Measurements from ENCODE around the gene NKX3-2.
"Not testable (repeated sequence)": the region's sequence is repeated elsewhere in the genome, so short reads cannot be mapped to it uniquely, and the experiment has no call there.

NKX3-2 gene

DNA sequence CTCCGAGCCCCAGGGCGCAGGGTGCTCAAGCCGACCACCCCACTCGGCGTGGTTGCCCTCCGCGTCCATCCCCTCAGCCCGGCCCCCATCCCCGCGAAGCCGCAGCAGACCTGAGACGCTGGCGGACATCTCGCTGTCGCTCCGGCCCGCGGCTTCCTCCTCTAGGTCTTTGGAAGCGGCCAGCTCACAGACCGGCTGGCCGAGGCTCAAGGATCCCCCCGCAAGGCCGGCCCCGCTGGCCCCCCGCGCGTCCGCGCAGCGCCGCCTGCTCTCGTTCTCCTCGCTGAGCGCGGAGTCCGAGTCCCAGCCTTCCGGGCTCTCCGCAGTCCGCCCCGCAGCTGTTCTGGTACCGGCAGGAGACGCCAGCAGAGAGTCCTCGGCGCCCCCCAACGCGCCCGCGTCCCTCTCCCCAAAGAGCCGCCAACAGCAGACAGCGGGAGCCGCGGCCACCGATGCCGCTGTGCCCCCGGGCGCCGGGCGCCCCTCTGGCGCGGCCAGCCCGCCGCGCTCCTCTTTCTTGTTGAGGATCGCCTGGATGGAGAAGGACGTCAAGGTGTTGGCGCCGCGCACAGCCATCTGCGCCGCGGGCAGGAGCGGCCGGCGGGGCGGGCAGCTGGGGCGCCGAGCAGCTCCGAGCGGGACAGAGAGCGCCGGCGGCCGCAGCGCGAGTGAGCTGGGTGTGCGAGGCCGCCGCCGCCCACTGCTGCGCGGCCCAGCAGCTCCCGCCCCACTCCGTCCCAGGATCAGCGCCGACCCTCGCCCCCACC is at the start of gene NKX3-2:
Gene NKX3-2, minus strand, starts transcription at position 670 of the 767 bp plus-strand sequence. Its CDS starts 94 bp downstream, at position 576.
- DNase-seq: no peak

DNA sequence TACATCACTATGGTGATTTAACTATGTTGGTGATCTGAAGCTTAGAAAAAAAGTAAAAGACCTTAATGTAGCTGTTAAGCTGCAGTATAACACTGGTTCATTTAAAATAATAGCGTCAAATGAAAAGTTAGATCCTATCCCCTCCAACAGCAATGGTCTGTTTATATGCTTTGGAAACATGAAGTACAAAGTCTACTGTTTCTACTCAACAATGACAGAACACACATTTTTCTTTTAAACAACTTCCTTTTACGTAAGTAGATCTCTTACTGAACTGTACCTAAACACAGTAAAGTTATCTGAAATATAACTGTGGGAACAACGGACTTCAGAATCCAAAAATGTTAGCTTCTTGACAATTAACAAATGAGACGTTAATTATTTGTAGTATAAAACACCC is 47.9 kb upstream of the NKX3-2 start:
- DNase-seq: no peak

GRCh38 chr4:13590766-13591165 is 46.5 kb upstream of the NKX3-2 start:
- no peak for DNase-seq

DNA sequence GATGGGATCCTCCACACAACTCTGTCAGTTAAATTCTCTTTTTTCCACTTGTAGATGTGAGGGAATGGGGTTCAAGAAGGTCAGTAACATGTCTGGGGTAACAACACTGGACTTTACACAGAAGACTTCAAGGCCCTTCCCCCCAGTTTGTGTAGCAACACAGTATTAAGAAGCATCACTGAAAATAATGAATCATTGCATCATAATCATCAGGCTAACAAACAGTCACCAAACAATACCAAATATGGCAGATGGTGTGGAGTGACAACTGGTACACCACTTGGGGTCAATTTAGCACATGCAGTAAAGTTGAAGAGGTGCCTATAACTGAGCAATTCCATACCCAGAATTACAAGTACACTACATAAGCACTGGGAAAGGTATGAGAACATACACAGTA is 44.6 kb upstream of the NKX3-2 start:
- DNase-seq: no peak

DNA sequence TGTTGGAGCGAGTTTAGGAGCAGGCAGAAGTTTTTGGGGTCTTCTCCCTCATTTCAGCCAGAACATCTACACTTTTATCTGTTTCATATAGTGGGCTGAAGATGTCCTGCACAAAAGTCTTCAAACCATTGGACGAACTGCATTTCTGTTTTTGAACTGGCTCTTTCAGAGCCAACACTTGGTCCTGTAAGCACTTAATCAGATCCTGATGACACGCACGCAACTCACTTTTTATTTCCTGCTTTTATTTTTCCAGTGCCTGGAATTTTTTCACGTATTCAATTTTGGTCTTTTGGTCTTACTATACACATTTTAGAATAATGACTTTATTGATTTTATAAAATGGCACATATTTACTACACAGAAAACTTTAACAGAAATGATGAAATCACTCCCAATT is 40.2 kb upstream of the NKX3-2 start:
- DNase-seq: no peak

DNA sequence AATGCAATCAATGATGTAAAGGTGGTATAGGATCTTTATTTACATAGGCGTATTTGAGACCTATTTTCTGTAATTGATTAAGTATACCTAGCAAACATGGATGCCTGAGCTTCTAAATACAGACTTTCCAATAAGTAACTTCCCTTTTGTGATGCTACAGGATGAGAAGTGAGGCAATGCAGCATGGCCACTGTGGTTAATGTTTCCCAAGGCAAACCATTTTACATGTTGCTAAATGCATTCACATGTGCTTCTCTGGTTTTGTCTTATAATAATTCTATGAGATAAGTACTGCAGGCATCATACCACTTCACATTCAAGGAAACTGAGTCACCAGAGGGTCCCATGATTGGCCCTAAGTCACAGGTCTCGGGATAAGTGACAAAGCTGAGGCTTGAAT is 35.7 kb upstream of the NKX3-2 start:
- DNase-seq: no peak

DNA sequence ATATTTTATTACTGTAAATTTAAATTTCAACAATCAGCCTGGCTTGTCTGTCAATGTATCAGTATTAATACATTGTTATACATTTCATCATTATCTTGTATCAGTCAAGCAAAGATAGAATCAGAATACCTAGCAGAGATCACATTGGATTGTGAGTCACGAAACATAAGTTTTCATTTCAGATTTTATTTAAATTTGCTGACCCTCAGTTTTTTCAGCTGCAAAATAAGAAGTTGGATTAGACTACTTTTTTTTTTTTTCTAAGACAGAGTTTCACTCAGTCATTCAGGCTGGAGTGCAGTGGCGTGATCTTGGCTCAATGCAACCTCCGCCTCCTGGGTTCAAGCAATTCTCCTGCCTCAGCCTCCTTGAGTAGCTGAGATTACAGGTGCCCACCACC is 33.4 kb upstream of the NKX3-2 start:
- DNase-seq: no peak

DNA sequence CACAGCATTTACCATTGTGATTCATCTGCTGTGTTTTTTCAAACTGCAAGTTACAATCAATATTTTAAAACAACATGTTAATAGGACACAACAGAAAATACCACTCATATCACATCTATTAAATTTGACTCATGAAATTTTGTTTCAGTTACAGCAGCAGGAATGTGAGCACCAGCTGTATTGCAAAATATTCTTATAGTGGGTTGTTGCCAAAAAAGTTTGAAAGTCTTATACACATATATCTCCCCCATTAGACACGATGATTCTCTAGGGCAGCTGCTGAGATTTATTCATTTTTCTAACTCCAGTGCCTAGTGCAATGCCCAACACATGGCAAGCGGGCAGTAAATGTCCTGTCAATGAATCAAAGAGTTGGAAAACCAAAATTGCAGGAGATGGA is 26.6 kb upstream of the NKX3-2 start:
- DNase-seq: no peak

DNA sequence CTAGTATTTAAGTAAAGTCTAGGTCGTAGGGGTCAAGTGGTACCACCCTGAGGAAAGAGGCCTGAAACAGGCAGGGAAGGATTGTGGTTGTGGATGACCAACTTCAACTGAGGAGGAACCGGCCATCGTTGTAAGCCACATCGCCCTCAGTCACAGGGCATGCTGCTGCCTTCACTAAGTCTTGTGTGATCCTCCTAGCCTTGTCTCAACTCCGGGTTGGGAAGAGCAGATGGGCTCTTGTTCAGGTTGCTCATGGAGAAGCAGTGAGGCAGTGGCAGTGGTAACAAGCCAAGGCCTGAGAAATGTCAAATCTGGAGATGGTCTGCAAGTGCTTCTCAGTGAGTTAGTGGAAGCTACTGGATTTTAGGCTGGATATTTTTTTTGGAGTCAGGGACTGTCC is 22.8 kb upstream of the NKX3-2 start:
- no peak for DNase-seq

DNA sequence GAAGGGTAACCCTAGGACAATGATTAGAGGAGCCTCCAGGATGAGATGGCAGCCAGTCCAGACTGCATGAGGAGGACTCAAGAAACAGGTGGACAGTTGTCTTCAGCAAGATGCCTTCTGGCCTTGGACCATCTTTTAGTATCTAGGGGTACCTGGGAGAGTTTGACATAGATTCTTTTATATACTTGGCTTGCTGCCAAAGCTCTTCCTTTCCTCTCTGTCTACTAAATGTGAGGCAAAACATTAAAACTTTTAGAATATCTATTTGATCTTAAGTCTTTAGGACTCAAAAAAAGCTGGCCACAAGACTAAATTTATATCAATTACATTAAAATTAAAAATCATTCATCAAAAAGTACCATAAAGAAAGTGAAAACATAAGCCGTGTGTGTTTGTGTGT is 18.6 kb upstream of the NKX3-2 start:
- no peak for DNase-seq

DNA sequence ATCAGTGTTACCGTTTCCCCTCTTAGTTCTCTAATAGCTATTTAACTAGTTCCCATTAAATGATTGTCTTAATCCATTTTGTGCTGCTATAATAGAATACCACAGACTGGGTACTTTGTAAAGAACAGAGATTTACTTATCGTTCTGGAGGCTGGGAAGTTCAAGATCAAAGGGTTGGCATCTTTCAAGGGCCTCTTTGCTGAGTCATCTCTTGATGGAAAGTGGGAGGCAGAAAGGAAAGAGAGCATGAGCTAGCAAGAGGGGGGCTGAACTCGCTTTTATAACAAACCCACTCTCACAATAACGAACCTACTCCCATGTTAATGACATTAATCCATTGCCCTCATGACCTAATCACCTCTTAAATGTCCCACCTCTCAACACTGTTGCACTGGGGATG is 17.4 kb upstream of the NKX3-2 start:
- no peak for DNase-seq

GRCh38 chr4:13560111-13560510 is 15.8 kb upstream of the NKX3-2 start:
- DNase-seq: not testable (repeated sequence)

DNA sequence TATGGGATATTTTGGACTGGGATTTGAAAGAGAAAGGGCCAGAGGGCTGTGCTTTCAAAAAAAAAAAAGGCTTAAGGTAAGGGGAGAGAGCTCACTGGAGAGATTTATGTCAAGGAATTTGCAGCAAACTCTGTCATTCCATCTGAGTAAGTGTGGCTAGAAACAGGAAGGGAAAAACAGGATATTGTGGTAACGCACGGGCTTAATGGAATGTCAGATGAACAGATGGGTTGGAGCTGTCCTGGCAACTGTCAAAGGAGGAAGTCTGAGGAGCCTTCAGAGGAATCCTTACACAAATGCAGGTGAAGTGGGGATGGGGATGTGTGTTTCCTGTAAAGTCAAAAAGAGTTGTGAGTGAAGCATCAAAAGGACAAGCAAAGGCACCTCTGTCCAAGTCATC is 15.1 kb upstream of the NKX3-2 start:
- DNase-seq: no peak

- no peak for DNase-seq
Measured at GRCh38 chr4:13558881-13559280, 14.6 kb upstream of the NKX3-2 start.

GRCh38 chr4:13555325-13555724 is 11.0 kb upstream of the NKX3-2 start:
- DNase-seq: no peak

GRCh38 chr4:13553081-13553480 is 8.8 kb upstream of the NKX3-2 start:
- no peak for DNase-seq

GRCh38 chr4:13548984-13549546 is 4.8 kb upstream of the NKX3-2 start:
- DNase-seq: peak; percentile 75

- peak; percentile 14 for DNase-seq
Measured at GRCh38 chr4:13548059-13548983, 4.0 kb upstream of the NKX3-2 start.

GRCh38 chr4:13547485-13548041 is 3.3 kb upstream of the NKX3-2 start:
- peak; percentile 13 for DNase-seq

GRCh38 chr4:13546941-13547484 is 2.7 kb upstream of the NKX3-2 start:
- no peak for DNase-seq

DNA sequence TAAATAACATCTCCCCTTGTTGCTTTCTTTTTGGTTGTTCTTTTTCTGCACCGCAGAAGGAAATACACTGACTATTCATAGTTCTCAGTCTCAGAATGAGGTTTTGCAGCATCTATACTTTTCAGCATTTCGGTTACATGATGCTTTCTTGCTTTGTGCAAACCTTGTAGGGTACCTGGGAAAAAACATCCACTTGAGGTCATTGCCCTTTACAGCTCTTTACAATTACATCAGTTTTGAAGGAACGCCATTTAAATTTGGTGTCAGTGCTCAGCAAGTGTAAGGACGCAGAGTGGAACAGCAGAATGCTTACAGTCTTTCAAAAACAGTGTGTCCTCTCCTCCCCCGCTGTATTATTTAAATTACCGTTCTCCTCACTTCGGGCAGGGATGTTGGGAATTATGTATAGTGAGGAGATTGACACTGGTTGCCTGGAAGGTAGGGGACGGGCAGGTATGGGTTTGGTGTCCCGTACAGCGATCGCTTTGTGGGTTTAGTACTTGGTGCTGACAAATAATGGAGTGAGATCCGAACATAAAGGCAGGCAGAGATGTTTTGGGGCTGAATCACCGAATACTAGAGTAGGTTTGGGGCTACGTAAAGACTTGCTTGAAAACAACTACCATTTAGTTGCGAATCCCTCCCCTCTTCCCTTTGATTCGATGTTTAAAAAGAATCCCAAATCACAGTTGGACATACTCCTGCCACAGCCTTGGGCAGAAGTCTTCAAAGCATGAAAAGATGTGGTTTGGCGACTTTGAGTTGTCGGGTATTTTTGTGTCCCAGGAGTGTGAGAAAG is 2.0 kb upstream of the NKX3-2 start:
- DNase-seq: no peak

DNA sequence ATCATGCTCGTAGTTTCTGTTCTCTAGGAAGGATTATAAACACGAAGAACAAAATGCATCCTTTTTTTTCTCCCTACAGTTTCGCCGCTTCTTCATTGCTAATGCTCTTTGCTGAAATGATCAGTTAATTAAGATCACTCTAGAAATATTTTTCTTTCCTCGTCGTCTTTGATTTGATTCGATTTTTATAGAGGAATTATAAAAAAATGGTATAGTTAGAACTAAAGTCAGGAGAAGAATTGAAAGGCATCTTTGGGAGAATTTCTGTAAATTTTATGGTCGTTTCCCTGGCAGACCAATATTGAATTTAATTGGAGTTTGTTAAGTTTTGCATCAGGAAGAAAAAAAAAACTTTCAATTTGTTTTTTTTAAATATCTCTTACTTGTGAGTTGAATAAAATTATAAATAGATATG is 1.1 kb upstream of the NKX3-2 start:
- no peak for DNase-seq
